ENCODE results near the gene HDAC7.
"Not testable (repeated sequence)": the region's sequence is repeated elsewhere in the genome, so short reads cannot be mapped to it uniquely, and the experiment has no call there.

The HDAC7 gene

DNA sequence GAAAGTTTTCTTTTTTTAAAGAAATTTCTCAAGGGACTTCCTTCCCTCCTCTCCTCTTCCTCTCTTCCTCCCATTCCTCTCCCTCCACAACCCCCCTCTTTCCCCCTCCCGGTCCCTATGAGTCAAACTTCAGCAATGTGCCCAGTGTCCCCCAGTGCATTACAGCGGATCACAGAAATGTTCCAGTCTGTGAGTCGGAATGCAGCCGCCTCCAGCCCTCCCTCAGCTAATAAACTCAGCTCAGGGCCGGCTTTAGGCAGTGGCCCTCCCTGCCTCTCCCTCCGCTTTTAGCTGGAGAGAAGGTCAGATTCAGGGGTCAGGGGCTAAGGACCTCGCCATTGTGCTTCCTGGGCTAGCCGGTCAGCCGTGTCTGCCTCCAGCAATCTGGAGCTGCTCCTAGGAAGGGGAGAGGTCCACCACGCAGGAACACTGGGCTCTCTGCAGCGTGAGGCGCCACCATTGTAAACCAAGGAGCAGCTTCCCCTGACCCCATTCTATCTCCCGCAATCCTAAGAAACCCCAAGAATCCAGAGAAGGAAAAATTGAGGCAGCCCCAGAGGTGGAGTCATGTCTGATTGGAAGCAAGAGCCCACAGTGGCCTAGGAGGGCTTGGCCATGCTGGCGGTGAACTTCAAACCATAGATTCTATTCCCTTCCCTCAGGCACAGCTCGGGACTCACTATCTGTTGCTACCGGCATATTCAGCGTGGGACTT, 1.1 kb upstream of the HDAC7 start:
- Histone ChIP-seq H3K9me3 (ENCODE audit: control insufficient read depth in 2 of 2, low read length in 2 of 2) (no peaks in the 10 kb centered on the region), H3K4me1 (ENCODE audit: control insufficient read depth in 2 of 2, insufficient read depth in 2 of 2, low read length in 2 of 2) (peaks cover 39 to 43% of the 10 kb centered on the region in 2 donors), H3K27me3 (ENCODE audit: control insufficient read depth in 2 of 2, insufficient read depth in 2 of 2, low read length in 2 of 2) (no peaks in the 10 kb centered on the region), H3K4me3 (ENCODE audit: low read length in 2 of 2) (peak overlapping the region; percentile 79 to 86), H3K9ac (ENCODE audit: low read depth in 1 of 2, low read length in 2 of 2) (peak overlapping the region; percentile 88 to 95), H3K27ac (ENCODE audit: low read depth in 2 of 2, low read length in 2 of 2) (peak overlapping the region; percentile 86 to 98), H3K36me3 (ENCODE audit: control insufficient read depth in 2 of 2, insufficient read depth in 2 of 2, low read length in 2 of 2) (no peaks in the 10 kb centered on the region)

DNA sequence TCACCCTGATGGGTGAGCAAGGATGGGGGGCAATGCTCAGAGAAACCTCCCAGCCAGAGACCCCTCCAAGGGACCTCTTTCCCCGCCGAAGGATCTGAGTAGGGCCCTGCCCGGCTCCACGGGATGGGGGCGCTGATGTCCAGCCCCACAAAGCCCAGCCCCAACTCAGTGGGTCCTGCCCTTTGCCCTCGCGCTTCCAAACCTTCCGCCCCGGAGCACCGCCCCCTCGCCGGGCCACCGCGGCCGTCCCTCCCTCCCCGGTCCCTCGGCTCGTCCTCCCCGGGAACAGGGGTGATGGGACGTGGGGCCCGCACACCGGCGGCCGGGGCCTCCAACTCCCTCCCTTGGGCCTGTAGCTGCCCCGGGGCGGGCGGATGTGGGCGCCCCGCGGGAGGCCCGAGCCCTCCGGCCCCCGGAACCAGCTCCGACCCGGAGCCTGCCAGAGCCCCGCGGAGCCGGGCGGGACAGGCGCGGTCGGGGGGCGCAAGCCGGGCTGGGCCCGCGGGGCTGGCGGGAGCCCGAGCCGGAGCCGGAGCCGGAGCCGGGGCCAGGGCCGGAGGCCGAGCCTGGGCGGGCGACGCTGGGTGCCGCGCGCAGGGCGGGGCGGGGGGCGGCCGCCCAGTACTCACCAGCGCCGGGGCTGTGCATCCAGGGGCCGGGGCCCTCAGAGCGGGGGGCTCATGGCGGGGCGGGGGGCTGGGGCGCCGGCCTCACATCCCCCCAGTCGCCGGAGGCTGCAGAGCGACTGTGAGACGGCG, 386 bp downstream of the HDAC7 start:
- Histone ChIP-seq H3K27ac (ENCODE audit: low read depth in 2 of 2, low read length in 2 of 2) (peak overlapping the region; percentile 86 to 98), H3K9ac (ENCODE audit: low read depth in 1 of 2, low read length in 2 of 2) (peak overlapping the region; percentile 75 to 88), H3K36me3 (ENCODE audit: control insufficient read depth in 2 of 2, insufficient read depth in 2 of 2, low read length in 2 of 2) (no peaks in the 10 kb centered on the region), H3K9me3 (ENCODE audit: control insufficient read depth in 2 of 2, low read length in 2 of 2) (no peaks in the 10 kb centered on the region), H3K4me1 (ENCODE audit: control insufficient read depth in 2 of 2, insufficient read depth in 2 of 2, low read length in 2 of 2) (peaks cover 39 to 47% of the 10 kb centered on the region in 2 donors), H3K4me3 (ENCODE audit: low read length in 2 of 2) (peak overlapping the region; percentile 64 to 86), H3K27me3 (ENCODE audit: control insufficient read depth in 2 of 2, insufficient read depth in 2 of 2, low read length in 2 of 2) (no peaks in the 10 kb centered on the region)

DNA sequence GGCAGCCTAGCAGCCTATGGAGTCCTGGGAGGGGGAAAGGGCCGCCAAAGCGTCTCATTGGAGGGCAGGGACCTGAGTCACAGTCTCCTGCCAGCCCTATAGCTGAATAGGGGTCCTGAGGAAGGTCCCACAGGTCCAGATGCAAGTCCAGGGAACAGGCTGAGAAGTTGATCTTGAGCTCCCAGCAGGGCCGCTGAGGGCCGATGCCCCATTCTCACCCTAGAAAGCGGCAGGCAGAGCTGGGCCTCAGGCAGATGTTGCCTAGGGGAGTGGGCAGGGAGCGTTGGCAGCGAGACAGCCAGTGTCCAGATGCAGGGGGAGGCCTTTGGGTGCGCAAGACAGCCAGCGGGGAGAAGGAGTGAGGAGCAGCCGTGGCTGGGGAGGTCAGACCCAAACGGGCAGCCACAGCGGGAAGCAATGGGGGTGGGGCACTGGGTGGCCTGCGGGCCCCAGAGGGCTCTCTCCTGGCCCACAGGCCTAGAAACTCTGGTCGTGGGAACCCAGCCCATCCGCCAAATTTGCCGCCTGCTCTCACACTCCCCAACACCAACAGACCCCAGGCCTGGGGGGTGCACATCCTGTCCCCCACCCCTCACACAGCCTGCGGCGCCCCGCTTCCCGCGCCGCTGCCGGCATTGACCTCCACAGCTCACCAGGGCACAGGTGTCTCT, 1.1 kb downstream of the HDAC7 start:
- Histone ChIP-seq H3K27ac (ENCODE audit: low read depth in 2 of 2, low read length in 2 of 2) (peak overlapping the region; percentile 86 to 98), H3K9ac (ENCODE audit: low read depth in 1 of 2, low read length in 2 of 2) (peak overlapping the region; percentile 71 to 75), H3K36me3 (ENCODE audit: control insufficient read depth in 2 of 2, insufficient read depth in 2 of 2, low read length in 2 of 2) (no peaks in the 10 kb centered on the region), H3K27me3 (ENCODE audit: control insufficient read depth in 2 of 2, insufficient read depth in 2 of 2, low read length in 2 of 2) (no peaks in the 10 kb centered on the region), H3K4me1 (ENCODE audit: control insufficient read depth in 2 of 2, insufficient read depth in 2 of 2, low read length in 2 of 2) (peaks cover 42 to 54% of the 10 kb centered on the region in 2 donors), H3K9me3 (ENCODE audit: control insufficient read depth in 2 of 2, low read length in 2 of 2) (no peaks in the 10 kb centered on the region), H3K4me3 (ENCODE audit: low read length in 2 of 2) (peak overlapping the region; percentile 64 to 74)

DNA sequence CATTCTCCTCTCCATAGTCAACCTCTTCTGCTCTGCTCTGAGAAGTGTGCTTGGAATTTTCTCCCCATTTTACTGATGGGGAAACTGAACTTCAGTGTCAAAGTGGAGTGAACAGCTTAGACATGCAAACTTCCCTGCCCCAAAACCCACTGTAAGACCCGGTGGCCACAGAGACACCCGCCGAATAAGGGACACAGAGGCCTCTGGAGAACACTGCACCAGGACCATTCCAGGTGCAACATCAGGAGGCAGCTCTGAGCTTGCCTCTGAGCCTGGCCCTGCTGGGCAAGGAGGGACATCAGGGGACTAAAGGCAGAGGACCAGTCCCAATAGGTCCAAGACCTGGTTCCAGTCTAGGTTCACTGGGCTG, 1.7 kb downstream of the HDAC7 start:
- H3K9ac ChIP-seq (ENCODE audit: low read depth in 1 of 2, low read length in 2 of 2) = peak overlapping the region; percentile 71 to 75
- H3K4me1 ChIP-seq (ENCODE audit: control insufficient read depth in 2 of 2, insufficient read depth in 2 of 2, low read length in 2 of 2) = peaks cover 46 to 59% of the 10 kb centered on the region in 2 donors
- H3K4me3 ChIP-seq (ENCODE audit: low read length in 2 of 2) = peak overlapping the region; percentile 64 to 74
- H3K36me3 ChIP-seq (ENCODE audit: control insufficient read depth in 2 of 2, insufficient read depth in 2 of 2, low read length in 2 of 2) = no peaks in the 10 kb centered on the region
- H3K9me3 ChIP-seq (ENCODE audit: control insufficient read depth in 2 of 2, low read length in 2 of 2) = no peaks in the 10 kb centered on the region
- no peaks in the 10 kb centered on the region for H3K27me3 ChIP-seq (ENCODE audit: control insufficient read depth in 2 of 2, insufficient read depth in 2 of 2, low read length in 2 of 2)
- peak overlapping the region; percentile 86 to 98 for H3K27ac ChIP-seq (ENCODE audit: low read depth in 2 of 2, low read length in 2 of 2)

DNA sequence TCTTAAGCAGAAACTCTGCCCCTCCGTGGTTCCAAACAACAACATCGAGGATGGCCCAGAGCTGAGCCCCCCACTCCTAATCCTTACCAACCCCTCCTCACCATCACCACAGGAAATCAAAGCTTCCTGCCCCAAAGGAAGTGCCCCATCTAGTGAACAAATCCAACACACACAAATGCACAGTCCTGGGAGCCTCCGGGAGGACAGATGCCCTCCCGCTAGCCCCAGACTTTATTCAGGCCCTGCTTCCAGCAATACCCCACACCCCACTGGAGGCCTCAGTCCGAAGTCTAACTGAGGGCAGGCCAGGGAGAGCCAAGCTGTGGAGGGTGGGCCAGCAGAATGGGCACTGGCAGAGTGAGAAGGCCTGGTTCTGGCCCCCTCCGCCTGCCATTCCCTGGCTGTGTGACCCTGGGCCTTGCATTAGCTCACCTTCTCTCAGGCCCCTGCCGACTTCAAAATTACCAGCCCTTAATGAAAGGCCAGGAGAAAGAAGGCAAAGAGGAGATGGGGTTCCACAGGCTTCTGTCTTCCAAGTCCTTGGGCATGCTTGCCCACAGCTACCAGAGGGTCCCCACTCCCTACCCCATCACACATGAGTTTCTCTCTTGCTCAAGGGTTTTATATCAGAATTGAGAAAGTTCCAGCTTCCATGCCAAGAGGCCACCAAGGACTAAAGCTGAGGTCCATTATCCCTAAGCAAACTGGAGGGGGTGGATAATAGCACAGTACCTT, 2.3 kb downstream of the HDAC7 start:
- H3K36me3 ChIP-seq (ENCODE audit: control insufficient read depth in 2 of 2, insufficient read depth in 2 of 2, low read length in 2 of 2) = no peaks in the 10 kb centered on the region
- peaks cover 48 to 63% of the 10 kb centered on the region in 2 donors for H3K4me1 ChIP-seq (ENCODE audit: control insufficient read depth in 2 of 2, insufficient read depth in 2 of 2, low read length in 2 of 2)
- peak overlapping the region; percentile 47 to 71 for H3K9ac ChIP-seq (ENCODE audit: low read depth in 1 of 2, low read length in 2 of 2)
- peak overlapping the region; percentile 29 to 74 for H3K4me3 ChIP-seq (ENCODE audit: low read length in 2 of 2)
- H3K27ac ChIP-seq (ENCODE audit: low read depth in 2 of 2, low read length in 2 of 2) = peak overlapping the region; percentile 86 to 98
- no peaks in the 10 kb centered on the region for H3K27me3 ChIP-seq (ENCODE audit: control insufficient read depth in 2 of 2, insufficient read depth in 2 of 2, low read length in 2 of 2)
- no peaks in the 10 kb centered on the region for H3K9me3 ChIP-seq (ENCODE audit: control insufficient read depth in 2 of 2, low read length in 2 of 2)

DNA sequence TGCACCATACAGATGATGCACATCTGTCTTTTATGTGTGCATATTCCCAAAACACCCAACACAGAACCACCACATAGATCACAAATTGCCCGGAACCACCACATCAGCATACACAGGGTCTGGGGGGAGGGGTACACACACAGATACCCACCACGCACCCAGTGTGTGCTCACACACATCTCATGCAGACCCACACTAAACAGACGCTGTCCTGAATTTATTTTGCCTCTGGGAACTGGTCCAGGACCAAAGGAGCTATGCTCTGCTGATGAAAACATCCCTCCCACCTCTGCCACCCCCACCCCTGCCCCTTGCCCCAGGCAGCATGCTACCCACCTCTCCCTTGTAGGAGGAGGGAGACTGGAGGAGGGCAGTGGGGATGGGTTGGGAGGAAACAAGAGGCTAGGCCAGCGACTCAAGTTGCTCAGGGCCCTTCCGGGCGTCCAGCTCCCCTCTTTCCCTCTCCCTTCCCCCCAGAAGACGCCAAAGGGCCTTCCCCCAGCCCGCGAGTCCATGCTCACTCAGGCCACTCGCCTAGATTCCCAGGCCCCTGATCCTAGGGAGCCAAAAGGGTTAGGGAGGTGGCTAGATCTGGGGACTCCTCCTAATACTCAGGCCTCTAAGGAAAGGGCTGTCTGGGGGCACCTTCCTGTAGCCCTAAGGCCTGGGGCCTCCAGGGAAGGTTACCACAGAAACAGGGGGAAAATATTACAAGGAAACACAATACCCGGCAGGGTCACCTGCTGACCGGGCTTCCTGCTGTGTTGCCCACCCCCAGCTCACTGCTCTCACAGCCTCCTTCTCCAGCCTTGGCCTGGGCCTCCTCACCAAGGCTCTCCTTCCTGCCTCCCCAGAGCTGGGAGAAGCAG, 3.1 kb downstream of the HDAC7 start:
- Histone ChIP-seq H3K27me3 (ENCODE audit: control insufficient read depth in 2 of 2, insufficient read depth in 2 of 2, low read length in 2 of 2) (no peaks in the 10 kb centered on the region), H3K9ac (ENCODE audit: low read depth in 1 of 2, low read length in 2 of 2) (peak overlapping the region; percentile 44 to 47), H3K9me3 (ENCODE audit: control insufficient read depth in 2 of 2, low read length in 2 of 2) (no peaks in the 10 kb centered on the region), H3K4me3 (ENCODE audit: low read length in 2 of 2) (peak overlapping the region; percentile 13 to 74), H3K27ac (ENCODE audit: low read depth in 2 of 2, low read length in 2 of 2) (peak overlapping the region; percentile 86 to 98), H3K36me3 (ENCODE audit: control insufficient read depth in 2 of 2, insufficient read depth in 2 of 2, low read length in 2 of 2) (no peaks in the 10 kb centered on the region), H3K4me1 (ENCODE audit: control insufficient read depth in 2 of 2, insufficient read depth in 2 of 2, low read length in 2 of 2) (peaks cover 54 to 68% of the 10 kb centered on the region in 2 donors)

DNA sequence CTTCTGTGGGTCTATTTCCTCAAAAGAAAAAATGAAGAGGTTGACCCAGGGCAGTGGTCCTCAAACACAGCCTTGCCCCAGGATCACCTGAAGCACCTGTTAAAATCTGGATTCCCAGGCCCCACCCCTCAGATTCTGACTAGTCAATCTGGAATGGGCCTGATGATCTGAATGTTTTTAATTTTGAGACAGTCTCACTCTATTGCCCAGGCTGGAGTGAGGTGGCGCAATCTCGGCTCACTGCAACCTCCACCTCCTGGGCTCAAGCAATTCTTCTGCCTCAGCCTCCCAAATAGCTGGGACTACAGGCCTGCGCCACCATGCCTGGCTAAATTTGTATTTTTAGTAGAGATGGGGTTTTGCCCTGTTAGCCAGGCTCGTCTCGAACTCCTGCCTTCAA, 4.3 kb downstream of the HDAC7 start:
- peak overlapping the region in 1 of 2 donors; percentile 94 for H3K27ac ChIP-seq (ENCODE audit: low read depth in 2 of 2, low read length in 2 of 2)
- not testable (repeated sequence) for H3K27me3 ChIP-seq (ENCODE audit: control insufficient read depth in 2 of 2, insufficient read depth in 2 of 2, low read length in 2 of 2); H3K9ac ChIP-seq (ENCODE audit: low read depth in 1 of 2, low read length in 2 of 2); H3K36me3 ChIP-seq (ENCODE audit: control insufficient read depth in 2 of 2, insufficient read depth in 2 of 2, low read length in 2 of 2); H3K4me3 ChIP-seq (ENCODE audit: low read length in 2 of 2); H3K9me3 ChIP-seq (ENCODE audit: control insufficient read depth in 2 of 2, low read length in 2 of 2)
- peaks cover 55 to 69% of the 10 kb centered on the region in 2 donors for H3K4me1 ChIP-seq (ENCODE audit: control insufficient read depth in 2 of 2, insufficient read depth in 2 of 2, low read length in 2 of 2)

DNA sequence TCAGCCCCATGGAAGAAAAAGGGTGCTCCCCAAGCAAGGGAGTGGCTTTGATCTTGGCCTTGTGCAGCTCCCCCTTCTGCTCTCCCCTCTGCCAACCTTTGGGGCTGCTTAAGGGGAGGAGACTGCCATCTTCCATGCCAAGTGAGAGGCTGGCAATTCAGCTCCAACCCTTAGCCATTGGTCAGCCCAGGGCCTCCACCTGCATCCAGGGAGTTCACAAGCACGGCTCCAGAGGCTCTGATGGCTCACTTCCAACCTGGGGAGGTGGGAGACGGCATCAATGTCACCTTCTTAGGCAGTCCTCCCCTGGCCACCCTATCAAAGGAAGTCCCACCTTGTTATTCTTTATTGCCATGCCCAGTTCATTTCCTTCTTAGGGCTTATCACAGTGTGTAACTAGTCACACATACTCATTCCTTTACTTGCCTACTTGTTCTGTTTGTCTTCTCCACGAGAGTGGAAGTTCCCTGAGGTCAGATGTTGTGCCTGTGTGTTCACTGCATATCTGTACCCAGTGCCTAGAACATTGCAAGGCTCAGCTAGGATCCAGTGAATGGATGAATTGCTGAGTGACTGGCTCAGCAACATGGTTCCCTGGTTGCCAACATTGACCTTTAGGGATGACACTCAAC, 5.0 kb downstream of the HDAC7 start:
- Histone ChIP-seq H3K27me3 (ENCODE audit: control insufficient read depth in 2 of 2, insufficient read depth in 2 of 2, low read length in 2 of 2) (no peaks in the 10 kb centered on the region), H3K36me3 (ENCODE audit: control insufficient read depth in 2 of 2, insufficient read depth in 2 of 2, low read length in 2 of 2) (no peaks in the 10 kb centered on the region), H3K9me3 (ENCODE audit: control insufficient read depth in 2 of 2, low read length in 2 of 2) (no peaks in the 10 kb centered on the region), H3K4me1 (ENCODE audit: control insufficient read depth in 2 of 2, insufficient read depth in 2 of 2, low read length in 2 of 2) (peaks cover 58 to 71% of the 10 kb centered on the region in 2 donors), H3K9ac (ENCODE audit: low read depth in 1 of 2, low read length in 2 of 2) (no peak overlapping the region), H3K27ac (ENCODE audit: low read depth in 2 of 2, low read length in 2 of 2) (peak overlapping the region; percentile 90 to 94), H3K4me3 (ENCODE audit: low read length in 2 of 2) (no peak overlapping the region)
